H1 (cell line): ENCODE results near the gene GABRG3. TPM values are rescaled to one million over a fixed set of nuclear protein-coding genes. Genes with fewer than 3 reads are reported as not detected.

ENCODE experiments used
- CTCF ChIA-PET: fragments of 300-600 bp; sonication (Branson Sonifier 250); formaldehyde crosslinking; loops from one replicate; lab custom pipeline; 2021; ENCODE audit not compliant: partially characterized antibody; lab: Charles Lee
- POLR2A ChIA-PET: fragments of 300-600 bp; sonication (Branson Sonifier 250); formaldehyde crosslinking; loops from one replicate; lab custom pipeline; 2021; ENCODE audit warnings: inconsistent platforms; ENCODE audit not compliant: partially characterized antibody; lab: Charles Lee
- DNase-seq, 2 experiments: peaks; one replicate each; pipeline versions ENCODE4 v3.0.0 to v3.0.0-alpha.2; 2010 to 2022; ENCODE audit warnings: low spot score in 2 of 2, low read depth in 1 of 2, mixed read lengths in 1 of 2
- FAIRE-seq: peaks from 2 replicates; lab custom pipeline; 2011; peaks lifted over from hg19 to GRCh38; lab: Jason Lieb, UNC
- H2AFZ ChIP-seq: 2 replicates; pipeline ENCODE4 v1.8.1; 2012; ENCODE audit warnings: low read length, inconsistent platforms
- H2AK5ac ChIP-seq: 2 replicates; pipeline ENCODE4 v1.6.1; 2013; ENCODE audit warnings: low read depth, low read length
- H2BK120ac ChIP-seq: replicated peaks from 2 replicates; pipeline ENCODE3; 2013; ENCODE audit warnings: low read depth, low read length, inconsistent platforms
- H2BK12ac ChIP-seq: 2 replicates; pipeline ENCODE4 v1.6.1; 2013; ENCODE audit warnings: low read depth, low read length
- H2BK15ac ChIP-seq: 2 replicates; pipeline ENCODE4 v1.6.1; 2013; ENCODE audit warnings: low read length
- H2BK20ac ChIP-seq: 2 replicates; pipeline ENCODE4 v1.6.1; 2013; ENCODE audit warnings: low read length
- H2BK5ac ChIP-seq: 2 replicates; pipeline ENCODE4 v1.6.1; 2013; ENCODE audit warnings: low read depth, low read length
- H3K14ac ChIP-seq: 2 replicates; pipeline ENCODE4 v1.6.1; 2013; ENCODE audit warnings: inconsistent platforms; ENCODE audit not compliant: insufficient read length
- H3K18ac ChIP-seq: 2 replicates; pipeline ENCODE4 v1.6.1; 2013; ENCODE audit warnings: low read length; ENCODE audit errors: extremely low read depth
- H3K23ac ChIP-seq: 2 replicates; pipeline ENCODE4 v1.6.1; 2013; ENCODE audit warnings: inconsistent platforms; ENCODE audit not compliant: insufficient read length
- H3K23me2 ChIP-seq: 2 replicates; pipeline ENCODE4 v1.6.1; 2013; ENCODE audit warnings: low read depth, low read length
- H3K27ac ChIP-seq: 2 replicates; pipeline ENCODE4 v1.6.1; 2011; ENCODE audit warnings: low read depth, low read length, inconsistent platforms
- H3K27me3 ChIP-seq, 4 experiments: replicated peaks in 1 of 4; 1 replicate in 1 of 4; 2 replicates in 3 of 4; pipeline versions ENCODE4 v1.6.1 to v1.8.1; 2011 to 2013; ENCODE audit warnings: low read length in 3 of 4, mild to moderate bottlenecking in 3 of 4, inconsistent platforms in 2 of 4, mixed read lengths in 2 of 4, moderate library complexity in 1 of 4; ENCODE audit not compliant: control insufficient read depth in 3 of 4, insufficient read depth in 3 of 4; ENCODE audit errors: extremely low read depth in 1 of 4
- H3K36me3 ChIP-seq, 4 experiments: 2 replicates each; pipeline versions ENCODE4 v1.6.1 to v1.8.1; 2011 to 2013; ENCODE audit warnings: mild to moderate bottlenecking in 4 of 4, low read length in 3 of 4, moderate library complexity in 2 of 4, control low read depth in 1 of 4, inconsistent platforms in 1 of 4; ENCODE audit not compliant: insufficient read depth in 4 of 4, control insufficient read depth in 2 of 4
- H3K4ac ChIP-seq: replicated peaks from 2 replicates; pipeline ENCODE3; 2013; ENCODE audit warnings: low read length, low read depth, mixed read lengths, inconsistent platforms; ENCODE audit not compliant: insufficient read length
- H3K4me1 ChIP-seq, 4 experiments: replicated peaks in 1 of 4; 1 replicate in 1 of 4; 2 replicates in 3 of 4; pipeline versions ENCODE4 v1.6.1 to v1.8.1; 2011 to 2013; ENCODE audit warnings: low read length in 3 of 4, inconsistent platforms in 2 of 4, mixed read lengths in 1 of 4; ENCODE audit not compliant: insufficient read depth in 4 of 4, control insufficient read depth in 3 of 4
- H3K4me2 ChIP-seq, 2 experiments: 2 replicates each; pipeline versions ENCODE4 v1.6.1 to v1.8.1; 2011 to 2013; ENCODE audit warnings: low read depth in 2 of 2, low read length in 2 of 2, control low read depth in 1 of 2, inconsistent platforms in 1 of 2, mild to moderate bottlenecking in 1 of 2; ENCODE audit not compliant: insufficient read depth in 1 of 2
- H3K4me3 ChIP-seq, 4 experiments: fragments of 200-600, 300-600 bp in 1 of 4; sonication (generic), shearing (Covaris generic), sonication (Bioruptor Twin) in 1 of 4; 2 replicates each; pipeline versions ENCODE4 v1.5.1 to v1.8.1; 2011 to 2016; ENCODE audit warnings: low read length in 4 of 4, low read depth in 3 of 4, control low read depth in 2 of 4, inconsistent platforms in 2 of 4, mild to moderate bottlenecking in 2 of 4, mixed read lengths in 1 of 4, moderate library complexity in 1 of 4; ENCODE audit not compliant: insufficient read depth in 2 of 4; ENCODE audit errors: extremely low read depth in 1 of 4
- H3K56ac ChIP-seq: replicated peaks from 2 replicates; pipeline ENCODE3; 2013; ENCODE audit warnings: low read depth, mild to moderate bottlenecking, mixed read lengths, low read length, inconsistent platforms; ENCODE audit not compliant: insufficient read length
- H3K79me1 ChIP-seq: 2 replicates; pipeline ENCODE4 v1.6.1; 2013; ENCODE audit warnings: low read depth, low read length, control low read depth
- H3K79me2 ChIP-seq, 2 experiments: 2 replicates each; pipeline versions ENCODE4 v1.6.1 to v1.8.1; 2012 to 2013; ENCODE audit warnings: low read length in 2 of 2, mild to moderate bottlenecking in 2 of 2, inconsistent platforms in 1 of 2; ENCODE audit not compliant: insufficient read depth in 2 of 2, control insufficient read depth in 1 of 2
- H3K9ac ChIP-seq, 4 experiments: replicated peaks in 1 of 4; 1 replicate in 1 of 4; 2 replicates in 3 of 4; pipeline versions ENCODE4 v1.6.1 to v1.8.1; 2011 to 2013; ENCODE audit warnings: low read depth in 3 of 4, low read length in 3 of 4, control low read depth in 2 of 4, mild to moderate bottlenecking in 2 of 4, moderate library complexity in 2 of 4, inconsistent platforms in 1 of 4; ENCODE audit errors: extremely low read depth in 1 of 4
- H3K9me3 ChIP-seq, 2 experiments: 2 replicates each; pipeline versions ENCODE4 v1.6.1 to v1.8.1; 2012 to 2013; ENCODE audit warnings: mild to moderate bottlenecking in 2 of 2, moderate library complexity in 2 of 2, control low read depth in 1 of 2, inconsistent platforms in 1 of 2, low read depth in 1 of 2, low read length in 1 of 2, mixed read lengths in 1 of 2; ENCODE audit not compliant: insufficient read depth in 2 of 2
- H4K20me1 ChIP-seq, 2 experiments: replicated peaks in 1 of 2; 2 replicates each; pipeline versions ENCODE3 to v1.8.1; 2011 to 2013; ENCODE audit warnings: inconsistent platforms in 2 of 2, low read length in 2 of 2, mild to moderate bottlenecking in 1 of 2; ENCODE audit not compliant: insufficient read depth in 2 of 2, control insufficient read depth in 1 of 2
- H4K5ac ChIP-seq: 2 replicates; pipeline ENCODE4 v1.6.1; 2013; ENCODE audit warnings: low read length, low read depth, mixed read lengths, inconsistent platforms; ENCODE audit not compliant: insufficient read length
- H4K8ac ChIP-seq: 2 replicates; pipeline ENCODE4 v1.8.0; 2013; ENCODE audit warnings: mild to moderate bottlenecking, moderate library complexity, low read length, inconsistent platforms; ENCODE audit not compliant: insufficient read depth; ENCODE audit errors: extremely low read depth
- H4K91ac ChIP-seq: replicated peaks from 2 replicates; pipeline ENCODE3; 2013; ENCODE audit warnings: low read length, mixed read lengths, inconsistent platforms; ENCODE audit not compliant: insufficient read length
- WGBS, 2 experiments: shearing (Covaris generic) in 1 of 2; methylation state at CpG; one replicate each; pipeline versions ENCODE4 v1.1.6 to v1.1.7; 2013 to 2015; ENCODE audit warnings: low lambda C conversion rate in 2 of 2, mixed read lengths in 2 of 2, inconsistent platforms in 1 of 2, low coverage in 1 of 2, missing lambda C conversion rate in 1 of 2; ENCODE audit not compliant: insufficient replicate concordance in 2 of 2, insufficient coverage in 1 of 2, insufficient read length in 1 of 2; ENCODE audit errors: extremely low coverage in 1 of 2, missing lambda C conversion rate in 1 of 2; 5-methylcytosine and 5-hydroxymethylcytosine counted together
- polyA plus RNA-seq, 7 experiments: library from polyadenylated mRNA; depleted of rRNA in 3 of 7; stranded (reverse) in 5 of 7; unstranded in 2 of 7; fragments of >200 nt in 5 of 7; fragments of 200-250 nt in 2 of 7; gene quantifications; 1 replicate in 5 of 7; 2 replicates in 1 of 7; 4 replicates in 1 of 7; pipeline versions ENCODE4 v1.2.1 to v1.2.3, GENCODE V29; 2011 to 2013; ENCODE audit warnings: missing spikeins in 2 of 7, mixed read lengths in 2 of 7
- total RNA-seq: library from RNA; stranded (reverse); fragmentation: NEBNext Ultra II Directional; extraction: Animal tissue kit (Norgen Biotek cat#: 25700); gene quantifications from 2 replicates; pipeline ENCODE4 v1.2.1, GENCODE V29; 2021

The GABRG3 gene
- total and polyA plus RNA-seq, 2 of the 8 experiments (the other 6 are each of a cell fraction or from before 2014, with no cell fraction given) = 0.17 to 0.80 TPM

DNA sequence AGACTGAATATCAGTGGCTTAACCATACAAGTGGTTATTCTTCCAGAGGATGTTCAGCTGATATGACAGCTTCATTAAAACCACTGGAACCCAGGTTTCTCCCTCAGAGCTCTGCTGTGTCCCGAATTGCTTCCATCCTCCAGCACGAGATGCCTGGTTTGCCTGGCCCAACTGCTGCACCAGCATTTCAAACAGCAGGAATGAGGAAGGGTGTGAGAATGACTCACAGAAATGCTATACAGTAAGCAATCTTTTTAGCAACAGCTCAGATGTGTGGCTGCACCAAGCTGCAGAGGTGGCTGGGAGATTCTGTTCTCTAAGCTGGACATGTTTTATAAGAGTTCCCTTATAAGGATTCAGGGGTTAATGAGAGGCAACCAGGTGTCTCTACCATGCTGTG, 271.0 kb downstream of the GABRG3 start:
- no peak overlapping the region for H2BK12ac ChIP-seq
- WGBS, 2 experiments = 81% methylated on average over 2 of the region's 2 CpGs; no CpG with 5 or more reads in 1 of the 2 experiments
- no peak for FAIRE-seq

More for the DNA sequence above, 271.0 kb downstream of the GABRG3 start:
- Histone ChIP-seq H4K8ac (no peak overlapping the region), H4K5ac (no peak overlapping the region), H2AK5ac (no peak overlapping the region), H4K91ac (no peak overlapping the region), H3K4me1 (no peaks in the 10 kb centered on the region), H2BK15ac (no peak overlapping the region), H3K27ac (no peak overlapping the region), H3K4me2 (no peak overlapping the region), H3K23ac (no peak overlapping the region), H3K27me3 (no peaks in the 10 kb centered on the region), H3K23me2 (no peaks in the 10 kb centered on the region), H3K79me2 (no peaks in the 10 kb centered on the region), H3K18ac (no peak overlapping the region), H3K9me3 (no peaks in the 10 kb centered on the region), H4K20me1 (no peaks in the 10 kb centered on the region), H3K79me1 (no peaks in the 10 kb centered on the region), H2BK20ac (no peak overlapping the region), H3K36me3 (no peaks in the 10 kb centered on the region), H2BK5ac (no peak overlapping the region), H2BK120ac (no peak overlapping the region), H3K14ac (no peak overlapping the region), H2AFZ (no peak overlapping the region), H3K4ac (no peak overlapping the region), H3K56ac (no peak overlapping the region), H3K4me3 (no peak overlapping the region), H3K9ac (no peak overlapping the region)
- ChIA-PET POLR2A (no interaction called here), CTCF (interaction anchor here (0.5 to 2.2 kb wide), 2 partner anchors 117 to 1733 kb away, joined by 4 to 7 read pairs; no protein-coding TSS in a partner anchor)
- no peak for DNase-seq
